GM21515 (cell line): ENCODE results near the gene RCSD1.
"Not testable (repeated sequence)": the region's sequence is repeated elsewhere in the genome, so short reads cannot be mapped to it uniquely, and the experiment has no call there.

ENCODE experiments used
- ATAC-seq: cut with Tn5 transposase; IDR thresholded peaks from one replicate; pipeline ENCODE4 v1.9.1; 2021; ENCODE audit not compliant: unreplicated experiment

Gene RCSD1

DNA sequence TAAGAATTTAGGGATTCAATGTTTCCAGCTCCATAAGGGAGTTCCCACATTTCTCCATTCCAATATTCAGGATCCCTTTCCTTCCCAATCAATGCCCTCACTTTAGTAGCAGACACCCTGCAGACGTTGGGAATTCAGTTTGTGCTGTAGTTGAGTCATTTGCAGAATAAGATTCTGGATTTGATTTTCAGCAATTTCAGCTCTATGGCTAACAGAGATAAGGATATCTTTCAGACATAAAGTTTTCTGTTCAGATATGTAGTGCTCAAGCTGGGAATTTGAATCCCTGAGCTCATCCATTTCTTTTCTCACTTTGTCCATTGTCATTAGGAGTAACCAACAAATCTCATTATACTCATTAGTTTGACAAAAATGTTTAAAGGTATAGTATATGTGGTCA, 104.8 kb downstream of the RCSD1 start:
- ATAC-seq, result no peak

DNA sequence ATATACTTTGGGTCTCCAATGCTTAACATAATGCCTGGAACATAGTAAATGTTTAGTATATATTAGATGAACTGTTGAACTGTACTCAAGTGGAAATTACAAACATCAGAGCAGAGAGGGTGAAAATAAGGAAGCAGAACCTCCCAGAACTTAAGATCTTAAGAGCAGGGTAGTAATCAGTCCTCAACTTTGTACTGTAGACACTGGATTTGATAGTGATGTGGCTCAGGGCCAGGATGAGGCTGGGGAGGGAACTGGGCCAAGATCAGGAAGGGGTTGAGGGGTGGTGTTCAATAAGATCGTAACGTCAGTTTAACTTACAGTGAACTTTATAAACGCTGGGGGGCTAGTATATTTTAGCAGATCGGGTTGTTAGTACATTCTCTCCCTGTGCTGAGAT, 107.1 kb downstream of the RCSD1 start:
- ATAC-seq, result no peak

DNA sequence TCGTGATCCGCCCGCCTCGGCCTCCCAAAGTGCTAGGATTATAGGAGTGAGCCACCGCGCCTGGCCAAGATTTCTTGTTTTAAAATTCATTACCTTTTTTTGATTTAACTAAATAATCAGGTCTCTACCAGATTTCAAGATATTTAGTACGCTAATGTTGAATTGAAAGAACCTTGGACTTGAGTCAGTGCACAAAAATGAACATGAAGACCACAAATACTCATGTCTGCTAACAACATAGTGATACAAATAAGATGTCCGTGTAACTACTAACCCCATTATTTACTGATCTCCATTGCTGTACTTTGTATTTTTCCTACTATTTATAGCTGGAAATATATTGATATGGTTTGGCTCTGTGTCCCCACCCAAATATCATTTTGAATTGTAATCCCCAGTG, 108.1 kb downstream of the RCSD1 start:
- no peak for ATAC-seq

DNA sequence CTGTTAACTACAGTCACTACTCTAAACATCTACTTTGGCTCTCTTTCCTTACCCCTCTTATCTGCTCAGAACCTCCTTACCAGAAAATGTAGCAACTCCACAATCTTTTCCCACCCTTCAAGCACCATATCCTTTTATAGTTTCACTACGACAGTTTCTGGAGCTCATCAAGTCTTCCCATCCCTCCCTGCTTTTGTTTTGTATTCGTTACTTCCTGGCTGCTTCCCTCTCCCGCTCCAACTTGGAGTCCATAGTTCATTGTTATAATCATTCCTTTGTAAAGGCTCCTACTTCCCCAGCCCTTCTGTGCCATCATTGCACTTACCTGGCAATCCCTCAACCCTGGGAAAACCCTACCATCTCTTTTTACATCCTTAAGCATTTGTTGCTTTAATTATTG, 109.7 kb downstream of the RCSD1 start:
- ATAC-seq, result no peak

DNA sequence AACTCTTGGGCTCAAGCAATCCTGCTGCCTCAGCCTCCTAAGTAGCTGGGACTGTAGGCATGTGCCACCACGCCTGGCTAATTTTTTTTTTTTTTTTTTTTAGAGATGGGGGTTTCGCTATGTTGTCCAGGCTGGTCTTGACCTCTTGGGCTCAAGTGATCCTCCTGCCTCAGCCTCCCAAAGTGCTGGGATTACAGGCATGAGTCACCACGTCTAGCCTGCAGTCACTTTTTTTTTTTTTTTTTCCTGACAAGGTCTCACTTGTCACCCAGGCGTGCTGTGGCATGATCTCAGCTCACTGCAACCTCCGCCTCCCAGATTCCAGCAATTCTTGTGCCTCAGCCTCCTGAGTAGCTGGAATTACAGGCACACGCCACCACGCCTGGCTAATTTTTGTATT, 111.1 kb downstream of the RCSD1 start:
- not testable (repeated sequence) for ATAC-seq

DNA sequence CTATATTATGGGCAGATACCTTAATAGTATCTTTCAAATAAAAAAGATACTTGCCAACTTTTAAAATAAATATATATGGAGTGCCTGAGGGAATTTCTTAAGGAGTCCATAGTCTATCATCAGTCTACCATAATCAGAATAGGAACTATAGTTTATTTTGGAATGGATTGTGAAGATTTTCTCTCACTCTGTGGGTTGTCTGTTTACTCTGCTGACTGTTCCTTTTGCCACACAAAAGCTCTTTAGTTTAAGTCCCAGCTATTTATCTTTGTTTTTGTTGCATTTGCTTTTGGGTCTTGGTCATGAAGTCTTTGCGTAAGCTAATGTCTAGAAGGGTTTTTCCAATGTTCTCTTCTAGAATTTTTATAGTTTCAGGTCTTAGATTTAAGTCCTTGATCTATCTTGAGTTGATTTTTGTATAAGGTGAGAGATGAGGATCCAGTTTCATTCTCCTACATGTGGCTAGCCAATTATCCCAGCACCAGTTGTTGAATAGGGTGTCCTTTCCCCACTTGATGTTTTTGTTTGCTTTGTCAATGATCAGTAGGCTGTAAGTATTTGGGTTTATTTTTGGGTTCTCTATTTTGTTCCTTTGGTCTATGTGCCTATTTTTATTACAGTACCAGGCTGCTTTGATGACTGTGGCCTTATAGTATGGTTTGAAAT, 112.5 kb downstream of the RCSD1 start:
- ATAC-seq, result not testable (repeated sequence)

DNA sequence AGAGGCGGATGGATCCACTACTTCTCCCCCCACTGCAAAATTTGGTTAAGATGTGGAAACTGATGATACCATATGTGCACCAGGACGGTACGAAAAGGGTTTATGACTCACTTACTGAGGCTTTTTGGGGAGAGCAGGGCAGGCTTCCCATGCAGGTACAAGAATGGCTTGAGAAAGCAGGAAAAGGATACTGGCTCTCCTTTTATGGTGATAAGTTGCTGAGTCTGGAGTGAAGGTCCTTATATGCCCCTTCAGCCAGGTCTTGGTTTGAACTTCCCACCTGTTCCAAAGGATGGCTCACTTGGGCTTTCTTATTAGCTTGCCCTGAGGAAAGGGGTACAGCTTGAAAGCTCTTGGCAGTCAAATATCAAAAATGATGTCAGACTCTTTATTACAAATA, 114.9 kb downstream of the RCSD1 start:
- no peak for ATAC-seq

DNA sequence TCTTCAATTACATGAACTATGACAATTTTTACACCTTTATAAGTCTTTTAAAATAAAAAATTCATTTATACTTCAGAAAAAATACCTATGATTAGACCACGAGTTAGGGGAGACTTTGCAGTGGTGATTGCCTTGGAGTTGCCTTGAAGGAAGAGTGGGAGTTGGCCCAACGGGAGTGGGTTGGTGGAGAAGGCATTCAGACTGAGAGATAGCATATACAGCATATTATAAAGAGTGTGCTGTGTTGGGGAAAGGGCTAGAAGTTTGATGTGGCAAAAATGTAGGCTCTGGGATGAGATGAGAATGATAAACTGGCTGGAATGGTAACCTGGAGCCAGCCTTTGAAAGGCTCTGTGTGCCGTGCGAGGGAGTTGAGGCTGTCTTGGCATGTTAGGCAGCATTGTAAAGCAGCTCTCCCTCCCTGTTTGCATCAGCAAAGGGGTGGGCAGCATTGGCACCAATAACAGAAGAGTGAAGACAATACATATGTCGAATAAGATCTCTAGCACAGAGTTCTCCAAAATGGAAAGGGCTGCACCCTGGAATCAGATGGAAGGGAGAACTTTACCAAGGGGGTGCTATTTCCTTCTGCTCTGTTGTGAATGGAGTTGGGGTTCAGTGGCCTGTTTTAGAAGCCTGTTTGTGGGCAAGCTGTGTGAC, 116.1 kb downstream of the RCSD1 start:
- ATAC-seq, result no peak

DNA sequence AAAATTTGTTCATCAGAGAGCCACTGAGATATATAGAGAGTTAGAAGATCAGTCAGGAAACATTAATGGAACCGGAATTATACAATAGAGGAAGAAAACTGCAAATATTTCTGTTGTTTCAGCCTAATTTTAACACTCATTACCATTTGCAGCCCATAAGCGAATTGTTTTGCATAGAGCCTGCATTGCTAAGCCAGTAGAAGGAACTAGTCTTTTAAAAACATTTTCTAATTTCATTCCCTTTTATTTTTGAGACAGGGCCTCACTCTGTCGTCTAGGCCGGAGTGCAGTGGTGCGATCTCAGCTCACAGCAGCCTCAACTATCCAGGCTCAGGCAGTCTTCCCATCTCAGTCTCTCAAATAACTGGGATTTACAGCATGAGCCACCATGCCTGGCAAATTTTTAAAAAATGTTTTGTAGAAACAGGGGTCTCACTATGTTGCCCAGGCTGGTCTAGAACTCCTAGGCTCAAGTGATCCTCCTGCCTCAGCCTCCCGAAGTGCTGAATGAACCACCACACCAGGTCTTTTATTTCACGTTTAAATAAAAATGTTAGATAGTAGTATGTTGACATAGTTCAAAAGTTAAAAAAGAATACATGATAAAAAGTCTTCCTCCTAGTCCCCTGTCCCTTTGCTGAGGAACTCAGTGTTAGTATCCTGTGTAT, 117.1 kb downstream of the RCSD1 start:
- ATAC-seq, result no peak

DNA sequence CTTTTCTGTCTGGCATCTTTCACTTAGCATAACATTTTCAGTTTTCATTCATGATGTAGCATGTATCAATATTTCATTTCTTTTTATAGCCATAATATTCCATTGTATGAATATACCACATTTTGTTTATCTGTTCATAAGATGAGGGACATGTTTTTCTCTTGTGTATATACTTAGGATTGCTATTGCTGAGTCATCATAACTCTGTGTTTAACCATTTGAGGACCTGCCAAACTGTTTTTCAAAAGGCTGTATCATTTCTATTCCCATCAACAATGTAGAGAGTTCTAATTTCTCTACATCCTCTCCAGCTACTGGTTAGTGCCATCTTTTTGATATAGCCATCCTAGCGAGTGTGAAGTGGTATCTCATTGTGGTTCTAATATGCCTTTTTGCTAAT, 118.0 kb downstream of the RCSD1 start:
- no peak for ATAC-seq

DNA sequence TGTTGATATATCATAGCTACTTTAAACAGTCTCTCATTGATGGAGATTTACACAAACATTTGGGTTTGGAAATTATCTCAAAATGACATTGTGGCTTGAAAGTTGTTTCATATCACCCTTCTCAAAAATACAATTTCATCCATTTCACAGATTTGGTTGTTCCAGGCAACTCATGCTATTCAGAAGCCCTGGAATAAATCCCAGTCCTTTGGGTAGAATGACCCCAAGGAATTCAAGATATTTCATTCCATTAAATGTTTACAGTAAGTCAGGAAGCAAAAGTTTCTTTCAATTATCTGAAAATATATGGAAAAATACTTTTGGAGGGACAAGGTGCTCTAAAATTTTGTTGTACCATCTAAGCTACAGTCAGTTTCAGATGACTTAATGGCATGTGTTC, 118.9 kb downstream of the RCSD1 start:
- no peak for ATAC-seq

DNA sequence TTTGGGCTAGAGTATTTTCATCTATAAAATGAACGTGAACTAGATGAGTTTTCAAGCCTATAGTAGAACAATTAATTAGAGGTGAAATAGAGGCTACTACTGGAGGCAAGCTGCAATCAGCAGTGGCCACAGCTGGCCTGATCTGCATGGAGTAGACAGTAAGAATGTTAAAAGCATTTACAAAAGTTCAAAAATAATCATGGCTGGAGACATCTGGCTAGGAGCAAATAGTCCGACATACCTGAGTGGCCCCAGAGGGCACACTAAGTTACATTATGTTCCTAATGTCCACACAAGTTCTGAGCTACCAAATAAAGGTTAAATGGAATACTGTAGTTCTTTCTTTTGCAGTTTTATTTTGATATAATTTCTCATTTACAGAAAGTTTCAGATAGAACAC, 119.7 kb downstream of the RCSD1 start:
- ATAC-seq, result no peak

DNA sequence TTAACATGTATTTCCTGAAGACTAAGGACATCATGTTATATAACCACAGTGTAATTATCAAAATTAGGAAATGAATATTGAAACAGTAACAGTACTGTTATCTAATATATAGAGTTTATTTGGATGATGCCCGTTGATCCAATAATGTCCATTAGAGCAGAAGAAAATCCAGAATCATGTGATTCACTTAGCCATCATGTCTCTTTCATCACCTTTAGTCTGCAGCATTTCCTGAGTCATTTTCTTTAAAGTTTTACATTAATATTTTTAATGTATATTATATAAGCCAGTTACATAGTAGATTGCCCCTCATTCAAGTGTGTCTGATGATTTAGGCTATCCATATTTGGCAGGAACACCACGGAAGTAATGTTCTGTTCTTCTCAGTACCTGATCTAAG, 120.6 kb downstream of the RCSD1 start:
- ATAC-seq, result no peak

DNA sequence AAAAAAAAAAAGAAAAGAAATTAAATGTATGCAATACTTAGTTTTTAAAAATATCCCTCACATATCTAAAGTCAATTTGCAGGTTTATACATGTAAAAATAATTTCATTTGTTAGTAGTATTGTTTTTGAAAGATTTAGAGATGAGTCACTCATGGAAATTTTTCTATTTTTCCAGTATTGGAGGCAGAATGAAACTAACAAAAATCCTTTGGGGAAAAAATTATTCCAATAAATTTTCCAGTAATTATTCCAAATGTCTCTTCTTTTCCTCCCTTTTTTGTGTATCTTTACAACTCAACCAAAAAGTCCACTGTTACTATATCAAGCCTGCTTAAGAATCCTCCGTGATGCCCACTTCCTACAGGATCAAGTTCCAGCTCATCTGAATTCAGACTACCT, 121.6 kb downstream of the RCSD1 start:
- no peak for ATAC-seq

DNA sequence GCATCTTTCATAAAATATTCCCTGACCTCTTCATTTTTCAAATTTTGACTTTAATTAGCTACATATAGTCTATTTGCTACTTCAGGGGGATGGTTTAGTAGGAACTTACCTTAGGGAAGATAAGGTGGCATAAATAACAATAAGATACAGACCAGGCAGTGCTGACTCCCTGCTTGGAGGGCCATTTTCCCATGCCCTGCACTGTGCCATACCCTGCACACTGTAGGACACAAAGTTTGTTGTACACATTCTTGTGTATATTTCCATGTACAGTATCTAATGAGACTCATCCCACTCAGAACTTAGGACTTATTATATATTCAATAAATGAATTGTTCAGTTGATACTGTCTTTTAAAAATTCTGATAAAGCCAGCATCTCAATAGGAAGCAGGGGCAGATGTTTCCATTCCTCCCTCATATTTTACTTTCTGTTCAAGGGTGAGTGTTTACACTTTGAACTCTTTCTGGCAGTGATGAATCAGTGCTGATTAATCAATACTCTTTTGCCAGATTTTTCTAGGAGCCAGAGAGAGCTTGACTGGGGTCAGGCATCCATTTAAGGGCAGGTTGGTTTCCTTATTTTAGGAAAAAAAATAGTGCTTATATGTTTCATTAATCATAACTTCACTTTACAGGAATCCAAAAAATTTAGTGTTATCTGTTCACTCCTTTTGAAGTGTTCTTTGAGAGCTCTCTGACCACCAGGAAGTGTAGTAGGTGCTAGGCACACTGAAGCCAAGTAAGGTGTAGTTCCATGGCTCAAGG, 122.4 kb downstream of the RCSD1 start:
- no peak for ATAC-seq

DNA sequence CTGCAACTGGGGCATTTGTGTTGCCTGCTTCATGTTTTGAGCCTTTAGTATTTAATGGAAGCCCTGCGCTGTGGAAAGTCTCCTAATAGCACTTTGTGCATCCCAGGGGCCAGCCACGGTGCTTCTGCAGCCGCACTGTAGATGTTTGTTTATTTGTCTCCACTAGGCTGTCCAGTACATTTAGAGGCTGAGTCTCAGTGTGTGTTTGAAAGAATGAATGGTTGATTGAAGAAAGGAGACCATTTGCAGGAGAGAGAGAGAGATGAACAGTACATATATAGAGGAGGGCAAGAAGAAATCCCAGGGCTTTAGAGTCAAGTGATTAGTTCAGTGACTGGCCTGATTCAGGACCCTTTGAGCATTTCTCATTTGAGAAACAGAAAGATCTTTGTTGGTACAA, 125.6 kb downstream of the RCSD1 start:
- no peak for ATAC-seq
